Measurements from ENCODE around the gene EML2. TPM values are rescaled to one million over a fixed set of nuclear protein-coding genes. Genes with fewer than 3 reads are reported as not detected.

EML2 gene
- total RNA-seq, 4 donors from 2014 or later: 18.0 to 22.4 (median 19.9) TPM

GRCh38 chr19:45641274-45642105 lies 2.3 kb upstream of the EML2 start:
- TF ChIP-seq, protein P1, sequence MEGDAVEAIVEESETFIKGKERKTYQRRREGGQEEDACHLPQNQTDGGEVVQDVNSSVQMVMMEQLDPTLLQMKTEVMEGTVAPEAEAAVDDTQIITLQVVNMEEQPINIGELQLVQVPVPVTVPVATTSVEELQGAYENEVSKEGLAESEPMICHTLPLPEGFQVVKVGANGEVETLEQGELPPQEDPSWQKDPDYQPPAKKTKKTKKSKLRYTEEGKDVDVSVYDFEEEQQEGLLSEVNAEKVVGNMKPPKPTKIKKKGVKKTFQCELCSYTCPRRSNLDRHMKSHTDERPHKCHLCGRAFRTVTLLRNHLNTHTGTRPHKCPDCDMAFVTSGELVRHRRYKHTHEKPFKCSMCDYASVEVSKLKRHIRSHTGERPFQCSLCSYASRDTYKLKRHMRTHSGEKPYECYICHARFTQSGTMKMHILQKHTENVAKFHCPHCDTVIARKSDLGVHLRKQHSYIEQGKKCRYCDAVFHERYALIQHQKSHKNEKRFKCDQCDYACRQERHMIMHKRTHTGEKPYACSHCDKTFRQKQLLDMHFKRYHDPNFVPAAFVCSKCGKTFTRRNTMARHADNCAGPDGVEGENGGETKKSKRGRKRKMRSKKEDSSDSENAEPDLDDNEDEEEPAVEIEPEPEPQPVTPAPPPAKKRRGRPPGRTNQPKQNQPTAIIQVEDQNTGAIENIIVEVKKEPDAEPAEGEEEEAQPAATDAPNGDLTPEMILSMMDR (IDR thresholded peaks at IDR 0.05): no peak
- DNase-seq (ENCODE audit: low spot score) (peak; percentile 70), ATAC-seq (ENCODE audit: low FRiP score) (peak; percentile 11)

- no peak for ATAC-seq (ENCODE audit: low FRiP score)
- DNase-seq (ENCODE audit: low spot score): no peak
- TF ChIP-seq, protein P1 (IDR thresholded peaks at IDR 0.05): no peak
Observed at GRCh38 chr19:45640849-45641273, 1.7 kb upstream of the EML2 start.

GRCh38 chr19:45637890-45638667 lies 1.1 kb downstream of the EML2 start:
- TF ChIP-seq, protein P1 (IDR thresholded peaks at IDR 0.05): no peak
- ATAC-seq (ENCODE audit: low FRiP score) (no peak), DNase-seq (ENCODE audit: low spot score) (no peak)

- DNase-seq (ENCODE audit: low spot score) (no peak), ATAC-seq (ENCODE audit: low FRiP score) (no peak)
- TF ChIP-seq, protein P1 (IDR thresholded peaks at IDR 0.05): no peak
Observed at GRCh38 chr19:45636902-45637301, 2.3 kb downstream of the EML2 start.

DNA sequence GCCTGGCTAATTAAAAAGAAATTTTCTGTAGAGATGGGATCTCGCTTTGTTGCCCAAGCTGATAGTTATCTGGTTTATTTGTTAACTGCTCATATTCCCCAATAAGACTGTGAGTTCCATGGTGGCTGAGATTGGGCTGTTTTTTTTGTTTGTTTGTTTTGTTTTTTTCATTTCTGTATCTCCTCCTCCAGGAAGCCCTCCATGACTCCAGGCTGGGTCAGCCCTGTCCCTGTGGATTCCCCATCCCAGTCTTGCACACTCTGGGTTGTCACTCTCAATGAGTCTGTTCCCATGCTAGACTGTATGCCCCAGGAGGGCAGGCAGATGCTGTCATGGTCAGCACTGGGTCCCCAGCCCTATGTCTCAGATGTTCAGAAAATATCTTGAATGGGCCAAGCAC lies 2.9 kb downstream of the EML2 start:
- TF ChIP-seq, protein P1 (IDR thresholded peaks at IDR 0.05): no peak
- DNase-seq (ENCODE audit: low spot score) (no peak), ATAC-seq (ENCODE audit: low FRiP score) (no peak)

- peak; percentile 60 for DNase-seq (ENCODE audit: low spot score)
- peak; percentile 97 for ATAC-seq (ENCODE audit: low FRiP score)
- TF ChIP-seq, protein P1 (IDR thresholded peaks at IDR 0.05): no peak
Observed at GRCh38 chr19:45632468-45633196, 6.6 kb downstream of the EML2 start.
